GM12872 (cell line): ENCODE results near the gene PRKCE.

Experiments
- CTCF ChIP-seq: IDR thresholded peaks from 3 replicates; pipeline ENCODE4 v1.5.1; 2011; ENCODE audit warnings: low read depth, mild to moderate bottlenecking, low read length, moderate library complexity; ENCODE audit not compliant: insufficient read depth

The PRKCE gene

GRCh38 chr2:46170026-46170425 lies 518.6 kb downstream of the PRKCE start:
- TF ChIP-seq CTCF: no peak

GRCh38 chr2:46170611-46171350 lies 519.3 kb downstream of the PRKCE start:
- no peak for TF ChIP-seq CTCF

GRCh38 chr2:46171411-46171953 lies 520.0 kb downstream of the PRKCE start:
- no peak for TF ChIP-seq CTCF

DNA sequence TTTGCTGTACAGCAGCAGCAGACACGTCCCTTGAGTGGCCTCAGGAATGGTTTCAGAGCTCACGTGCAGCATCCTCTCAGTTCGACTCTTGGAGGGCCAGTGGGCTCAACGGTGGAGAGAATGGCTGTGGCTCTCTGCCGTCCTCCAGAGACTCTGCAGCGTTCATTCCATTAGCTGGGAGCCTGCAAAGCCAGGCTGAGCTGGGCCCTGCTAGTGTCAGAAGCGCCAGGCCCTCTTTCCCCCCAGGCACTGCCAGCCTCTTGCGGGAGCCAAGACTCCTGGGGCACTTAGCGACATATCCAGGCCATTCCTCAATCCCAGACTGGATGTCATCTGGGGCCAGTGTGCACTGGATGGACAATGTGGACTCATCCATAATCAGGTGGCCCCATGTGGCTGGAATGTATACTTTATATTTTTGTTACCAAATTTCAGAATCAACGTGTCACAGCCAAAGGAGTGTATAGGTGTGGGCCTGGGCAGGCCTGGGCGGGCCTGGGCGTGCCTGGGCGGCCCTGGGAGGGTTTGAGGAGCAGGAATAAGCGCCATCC lies 520.6 kb downstream of the PRKCE start:
- TF ChIP-seq CTCF: no peak

- no peak for TF ChIP-seq CTCF
These were observed 521.6 kb downstream of the PRKCE start for GRCh38 chr2:46173030-46173429.

GRCh38 chr2:46173636-46174250 lies 522.3 kb downstream of the PRKCE start:
- no peak for TF ChIP-seq CTCF

DNA sequence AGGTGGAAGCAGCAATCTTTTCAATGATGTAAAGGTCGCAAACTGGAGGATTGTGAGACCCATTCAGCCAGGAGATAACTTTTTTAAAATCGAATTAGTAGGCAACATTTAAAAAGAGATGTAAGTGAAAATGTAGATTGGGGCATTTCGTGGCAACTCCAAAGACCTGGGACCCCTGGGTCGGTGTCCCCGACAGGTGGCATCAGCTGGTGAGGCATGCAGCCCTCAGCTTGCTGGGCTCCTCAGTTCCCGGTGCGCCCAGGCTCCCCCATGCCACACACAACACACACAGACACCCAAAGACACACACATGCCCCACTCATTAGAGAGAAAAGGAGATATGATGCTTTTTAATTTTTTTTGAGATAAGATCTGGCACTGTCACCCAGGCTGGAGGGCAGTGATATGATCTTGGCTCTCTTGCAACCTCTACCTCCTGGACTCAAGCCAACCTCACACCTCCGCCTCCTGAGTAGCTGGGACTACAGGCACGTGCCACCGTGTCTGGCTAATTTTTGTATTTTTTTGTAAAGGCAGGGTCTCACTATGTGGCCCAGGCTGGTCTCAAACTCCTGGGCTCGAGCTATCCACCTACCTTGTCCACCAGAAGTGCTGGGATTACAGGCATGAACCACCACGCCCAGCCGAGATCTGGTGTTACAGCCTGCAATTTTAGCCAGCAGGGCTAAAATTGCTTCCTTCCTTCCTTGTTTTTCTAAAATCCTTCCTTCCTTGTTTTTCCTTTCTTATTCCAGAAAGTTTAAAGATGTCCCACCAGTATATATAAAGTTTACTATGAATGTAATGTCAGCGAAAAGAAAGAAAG lies 523.1 kb downstream of the PRKCE start:
- no peak for TF ChIP-seq CTCF
